Esophagus muscularis mucosa (tissue), 4 donors: ENCODE data around the gene ERBB4. TPM values are rescaled to one million over a fixed set of nuclear protein-coding genes. Genes with fewer than 3 reads are reported as not detected.

Experiments used
- DNase-seq: peaks from one replicate; pipeline ENCODE4 v3.0.0-alpha.2; 2017; ENCODE audit errors: extremely low spot score
- H3K27ac ChIP-seq, 4 donors: fragments of 200-600 bp; sonication (generic); replicated peaks in 1 of 4; 1 replicate in 3 of 4; 2 replicates in 1 of 4; pipeline ENCODE4 v1.5.1; 2016 to 2019; ENCODE audit warnings: mild to moderate bottlenecking in 1 of 4
- H3K27me3 ChIP-seq, 4 donors: fragments of 200-600 bp; sonication (generic); one replicate each; pipeline versions ENCODE4 v1.5.1 to v1.6.0; 2016 to 2019
- H3K36me3 ChIP-seq, 4 donors: fragments of 200-600 bp; sonication (generic); one replicate each; pipeline ENCODE4 v1.5.1; 2016 to 2019
- H3K4me1 ChIP-seq, 4 donors: fragments of 200-600 bp; sonication (generic); one replicate each; pipeline ENCODE4 v1.5.1; 2016 to 2019
- H3K4me3 ChIP-seq, 4 donors: fragments of 200-600 bp; sonication (generic); 1 replicate in 2 of 4; 2 replicates in 2 of 4; pipeline ENCODE4 v1.5.1; 2016 to 2019; ENCODE audit warnings: mild to moderate bottlenecking in 4 of 4, moderate library complexity in 1 of 4
- H3K9me3 ChIP-seq, 4 donors: fragments of 200-600 bp; sonication (generic); 1 replicate in 3 of 4; 2 replicates in 1 of 4; pipeline ENCODE4 v1.5.1; 2016 to 2019
- EP300 ChIP-seq: sonication (generic); formaldehyde crosslinking; IDR thresholded peaks from one replicate; pipeline ENCODE4 v1.6.1; 2017; ENCODE audit warnings: antibody characterized with exemption
- POLR2A ChIP-seq: fragments of 450-650 bp; IDR thresholded peaks from one replicate; pipeline ENCODE4 v1.6.1; 2017; ENCODE audit warnings: antibody characterized with exemption, moderate library complexity, mild to moderate bottlenecking, low read depth
- POLR2AphosphoS5 ChIP-seq, 2 donors: sonication (generic); formaldehyde crosslinking; IDR thresholded peaks; one replicate each; pipeline ENCODE4 v1.6.1; 2017; ENCODE audit warnings: antibody characterized with exemption in 2 of 2
- WGBS: methylation state at CpG from one replicate; pipeline ENCODE4 v1.1.5; 2018; 5-methylcytosine and 5-hydroxymethylcytosine counted together
- intact Hi-C: fragments of 100-400 bp; cut with DNase I; formaldehyde crosslinking; loops from one replicate; pipeline ENCODE4 v1.15.1; 2023
- total RNA-seq, 4 donors: library from RNA; depleted of rRNA; stranded (reverse); fragments of >200 nt; gene quantifications; one replicate each; pipeline versions ENCODE4 v1.1.0 to v1.2.1, GENCODE V29; 2016
- TF ChIP-seq, protein P1 (sequence below), 3 experiments: fragments of 200-600 bp in 2 of 3; fragments of 450-650 bp in 1 of 3; sonication (generic) in 2 of 3; IDR thresholded peaks; one replicate each; pipeline ENCODE4 v1.5.1; 2017 to 2019; ENCODE audit warnings: antibody characterized with exemption in 3 of 3, mild to moderate bottlenecking in 2 of 3, moderate library complexity in 1 of 3

The ERBB4 gene
- total RNA-seq, 4 donors from 2014 or later: under 0.01 to 0.19 (median 0.17) TPM

- DNase-seq: no peak
Observed at GRCh38 chr2:212158081-212158480, 380.5 kb downstream of the ERBB4 start.

GRCh38 chr2:212157012-212157411, 381.6 kb downstream of the ERBB4 start:
- intact Hi-C loops: no loop called here
- no peak for DNase-seq
- Histone ChIP-seq H3K4me3 (no peak overlapping the region), H3K27me3 (no peaks in the 10 kb centered on the region), H3K36me3 (no peaks in the 10 kb centered on the region), H3K4me1 (no peaks in the 10 kb centered on the region), H3K9me3 (no peaks in the 10 kb centered on the region), H3K27ac (no peak overlapping the region)
- 20% methylated on average over 1 of the region's 1 CpG for WGBS
- TF ChIP-seq, protein P1, sequence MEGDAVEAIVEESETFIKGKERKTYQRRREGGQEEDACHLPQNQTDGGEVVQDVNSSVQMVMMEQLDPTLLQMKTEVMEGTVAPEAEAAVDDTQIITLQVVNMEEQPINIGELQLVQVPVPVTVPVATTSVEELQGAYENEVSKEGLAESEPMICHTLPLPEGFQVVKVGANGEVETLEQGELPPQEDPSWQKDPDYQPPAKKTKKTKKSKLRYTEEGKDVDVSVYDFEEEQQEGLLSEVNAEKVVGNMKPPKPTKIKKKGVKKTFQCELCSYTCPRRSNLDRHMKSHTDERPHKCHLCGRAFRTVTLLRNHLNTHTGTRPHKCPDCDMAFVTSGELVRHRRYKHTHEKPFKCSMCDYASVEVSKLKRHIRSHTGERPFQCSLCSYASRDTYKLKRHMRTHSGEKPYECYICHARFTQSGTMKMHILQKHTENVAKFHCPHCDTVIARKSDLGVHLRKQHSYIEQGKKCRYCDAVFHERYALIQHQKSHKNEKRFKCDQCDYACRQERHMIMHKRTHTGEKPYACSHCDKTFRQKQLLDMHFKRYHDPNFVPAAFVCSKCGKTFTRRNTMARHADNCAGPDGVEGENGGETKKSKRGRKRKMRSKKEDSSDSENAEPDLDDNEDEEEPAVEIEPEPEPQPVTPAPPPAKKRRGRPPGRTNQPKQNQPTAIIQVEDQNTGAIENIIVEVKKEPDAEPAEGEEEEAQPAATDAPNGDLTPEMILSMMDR (IDR thresholded peaks at IDR 0.05): no peak
- TF ChIP-seq EP300 (no peak), POLR2AphosphoS5 (IDR thresholded peaks at IDR 0.05) (no peak), POLR2A (no peak)

More at GRCh38 chr2:212158081-212158480, 380.5 kb downstream of the ERBB4 start:
- Histone ChIP-seq H3K27ac (no peak overlapping the region), H3K9me3 (no peaks in the 10 kb centered on the region), H3K27me3 (no peaks in the 10 kb centered on the region), H3K4me3 (no peak overlapping the region), H3K4me1 (no peaks in the 10 kb centered on the region), H3K36me3 (no peaks in the 10 kb centered on the region)
- 73% methylated on average over 1 of the region's 1 CpG for WGBS
- intact Hi-C loops: no loop called here
- TF ChIP-seq POLR2A (no peak), EP300 (no peak), POLR2AphosphoS5 (IDR thresholded peaks at IDR 0.05) (no peak)
- TF ChIP-seq, protein P1 (IDR thresholded peaks at IDR 0.05): no peak

DNA sequence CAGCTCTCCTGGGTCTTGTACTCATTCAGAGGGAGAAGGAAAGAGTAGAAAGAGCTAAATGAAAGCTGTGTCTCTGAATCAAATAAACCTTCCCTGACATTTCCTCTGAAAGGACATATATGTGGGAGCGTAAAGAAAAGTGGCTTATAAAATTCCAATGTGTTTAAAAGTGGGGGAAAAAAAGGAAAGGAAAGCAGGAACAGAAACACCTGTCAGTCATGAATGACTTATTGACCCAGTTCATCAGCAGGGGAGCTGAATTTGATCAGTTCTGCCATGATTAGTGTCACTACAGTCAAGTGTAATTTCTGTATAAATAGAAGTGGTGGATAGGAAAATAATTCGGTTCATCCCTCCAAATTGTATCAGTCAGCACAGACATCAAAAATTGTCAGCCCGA, 382.5 kb downstream of the ERBB4 start:
- H3K27ac ChIP-seq: no peak overlapping the region
- no peaks in the 10 kb centered on the region for H3K9me3 ChIP-seq
- H3K4me3 ChIP-seq: no peak overlapping the region
- no peaks in the 10 kb centered on the region for H3K27me3 ChIP-seq
- TF ChIP-seq, protein P1 (IDR thresholded peaks at IDR 0.05): no peak
- 81% methylated on average over 3 of the region's 3 CpGs for WGBS
- DNase-seq: no peak
- intact Hi-C loops: no loop called here
- no peaks in the 10 kb centered on the region for H3K4me1 ChIP-seq
- H3K36me3 ChIP-seq: no peaks in the 10 kb centered on the region

- TF ChIP-seq, protein P1 (IDR thresholded peaks at IDR 0.05): no peak
- TF ChIP-seq POLR2A: no peak
- TF ChIP-seq EP300: no peak
- TF ChIP-seq POLR2AphosphoS5 (IDR thresholded peaks at IDR 0.05): no peak
- Histone ChIP-seq H3K4me1 (no peaks in the 10 kb centered on the region), H3K4me3 (no peak overlapping the region), H3K9me3 (no peaks in the 10 kb centered on the region), H3K27ac (no peak overlapping the region), H3K27me3 (no peaks in the 10 kb centered on the region), H3K36me3 (no peaks in the 10 kb centered on the region)
- DNase-seq: no peak
- intact Hi-C loops: no loop called here
- WGBS: 66% methylated on average over 2 of the region's 2 CpGs
Observed at GRCh38 chr2:212154477-212154878, 384.1 kb downstream of the ERBB4 start.

GRCh38 chr2:212153923-212154322, 384.7 kb downstream of the ERBB4 start:
- WGBS: 73% methylated on average over 2 of the region's 2 CpGs
- Histone ChIP-seq H3K27ac (no peak overlapping the region), H3K36me3 (no peaks in the 10 kb centered on the region), H3K27me3 (no peaks in the 10 kb centered on the region), H3K4me3 (no peak overlapping the region), H3K4me1 (no peaks in the 10 kb centered on the region), H3K9me3 (no peaks in the 10 kb centered on the region)
- intact Hi-C loops: no loop called here
- DNase-seq: no peak
- TF ChIP-seq EP300: no peak
- TF ChIP-seq, protein P1 (IDR thresholded peaks at IDR 0.05): no peak
- no peak for TF ChIP-seq POLR2A
- TF ChIP-seq POLR2AphosphoS5 (IDR thresholded peaks at IDR 0.05): no peak
